CD4-positive, CD25-positive, alpha-beta regulatory T cell (primary cell): Measurements from ENCODE around the gene EVI2B. TPM values are rescaled to one million over a fixed set of nuclear protein-coding genes. Genes with fewer than 3 reads are reported as not detected.
"Not testable (repeated sequence)": the region's sequence is repeated elsewhere in the genome, so short reads cannot be mapped to it uniquely, and the experiment has no call there.

Experiments used
- ATAC-seq, 2 donors: fragments of 150-1000 bp; cut with Tn5 transposase; one replicate each; pipeline ENCODE4 v1.10.0; 2021; ENCODE audit warnings: low read depth in 2 of 2, moderate number of reproducible peaks in 2 of 2, moderate library complexity in 1 of 2
- DNase-seq, 3 donors: peaks; one replicate each; pipeline versions ENCODE4 v3.0.0 to v3.0.0-alpha.2; 2012 to 2022; ENCODE audit warnings: mixed read lengths in 1 of 3
- H3K27ac ChIP-seq: one replicate; pipeline ENCODE4 v1.7.0; 2013; ENCODE audit warnings: mild to moderate bottlenecking, low read length; ENCODE audit not compliant: insufficient read depth, poor library complexity, severe bottlenecking
- H3K27me3 ChIP-seq: one replicate; pipeline ENCODE4 v1.7.0; 2013; ENCODE audit warnings: low read length; ENCODE audit not compliant: control insufficient read depth, insufficient read depth
- H3K36me3 ChIP-seq: one replicate; pipeline ENCODE4 v1.7.0; 2013; ENCODE audit warnings: mild to moderate bottlenecking, low read length, moderate library complexity; ENCODE audit not compliant: control insufficient read depth, insufficient read depth
- H3K4me1 ChIP-seq: 2 replicates; pipeline ENCODE4 v1.7.0; 2013; ENCODE audit warnings: mild to moderate bottlenecking, low read length; ENCODE audit not compliant: insufficient read depth, control insufficient read depth, poor library complexity, severe bottlenecking
- H3K4me3 ChIP-seq: one replicate; pipeline ENCODE4 v1.7.0; 2013; ENCODE audit warnings: low read depth, mild to moderate bottlenecking, low read length, moderate library complexity
- H3K9me3 ChIP-seq, 2 experiments: 1 replicate in 1 of 2; 2 replicates in 1 of 2; pipeline ENCODE4 v1.7.0; 2013; ENCODE audit warnings: low read length in 2 of 2, mild to moderate bottlenecking in 1 of 2, moderate library complexity in 1 of 2; ENCODE audit not compliant: control insufficient read depth in 2 of 2
- H3K27ac Mint-ChIP-seq, 3 donors: one replicate each; pipeline ENCODE4 v1.8.0; 2020 to 2022; ENCODE audit warnings: mild to moderate bottlenecking in 3 of 3, mixed read lengths in 3 of 3, moderate library complexity in 2 of 3
- H3K27me3 Mint-ChIP-seq: one replicate; pipeline ENCODE4 v1.8.0; 2022; ENCODE audit warnings: mild to moderate bottlenecking, mixed read lengths
- H3K36me3 Mint-ChIP-seq: one replicate; pipeline ENCODE4 v1.8.0; 2020; ENCODE audit warnings: mixed read lengths
- H3K4me1 Mint-ChIP-seq, 4 donors: one replicate each; pipeline ENCODE4 v1.8.0; 2020 to 2022; ENCODE audit warnings: mixed read lengths in 4 of 4, mild to moderate bottlenecking in 1 of 4
- H3K4me3 Mint-ChIP-seq, 4 donors: one replicate each; pipeline ENCODE4 v1.8.0; 2020 to 2022; ENCODE audit warnings: mild to moderate bottlenecking in 4 of 4, mixed read lengths in 4 of 4, moderate library complexity in 3 of 4
- H3K9me3 Mint-ChIP-seq, 7 donors: one replicate each; pipeline ENCODE4 v1.8.0; 2020 to 2022; ENCODE audit warnings: mixed read lengths in 7 of 7, mild to moderate bottlenecking in 3 of 7, moderate library complexity in 2 of 7
- polyA plus RNA-seq, 4 donors: library from polyadenylated mRNA; unstranded; fragments of 300-500 nt; fragmentation: Illumina TruSeq; gene quantifications; one replicate each; pipeline ENCODE4 v1.2.3, GENCODE V29; 2021
- total RNA-seq: library from RNA; stranded (reverse); gene quantifications from one replicate; pipeline ENCODE4 v1.2.3, GENCODE V29; 2022

EVI2B gene
- total and polyA plus RNA-seq, 5 donors from 2014 or later, result 83.8 to 132 (median 103) TPM

GRCh38 chr17:31295489-31295871, 18.4 kb downstream of the EVI2B start:
- Mint-ChIP-seq H3K4me1 (peaks cover 4 to 21% (median 11%) of the 10 kb centered on the region in 4 donors), H3K36me3 (no peaks in the 10 kb centered on the region), H3K27me3 (no peaks in the 10 kb centered on the region), H3K9me3 (no peaks in the 10 kb centered on the region), H3K4me3 (no peak overlapping the region), H3K27ac (peak overlapping the region in 1 of 3 donors; percentile 44)
- Histone ChIP-seq H3K4me3 (no peak overlapping the region), H3K27me3 (no peaks in the 10 kb centered on the region), H3K9me3 (no peaks in the 10 kb centered on the region), H3K36me3 (no peaks in the 10 kb centered on the region), H3K4me1 (no peaks in the 10 kb centered on the region), H3K27ac (no peak overlapping the region)
- ATAC-seq (no peak), DNase-seq (no peak)

- DNase-seq, result no peak
- ATAC-seq, result no peak
- no peaks in the 10 kb centered on the region for H3K36me3 ChIP-seq
- Mint-ChIP-seq H3K9me3 (no peaks in the 10 kb centered on the region), H3K27me3 (no peaks in the 10 kb centered on the region), H3K4me1 (peaks cover 10 to 22% (median 13%) of the 10 kb centered on the region in 4 donors), H3K27ac (peak overlapping the region in 1 of 3 donors; percentile 44), H3K4me3 (no peak overlapping the region), H3K36me3 (no peaks in the 10 kb centered on the region)
- H3K4me3 ChIP-seq, result no peak overlapping the region
- no peaks in the 10 kb centered on the region for H3K4me1 ChIP-seq
- no peaks in the 10 kb centered on the region for H3K9me3 ChIP-seq
- no peaks in the 10 kb centered on the region for H3K27me3 ChIP-seq
- no peak overlapping the region for H3K27ac ChIP-seq
Observed at GRCh38 chr17:31294820-31295488, 18.9 kb downstream of the EVI2B start.

- Histone ChIP-seq H3K4me1 (no peaks in the 10 kb centered on the region), H3K27me3 (no peaks in the 10 kb centered on the region), H3K9me3 (no peaks in the 10 kb centered on the region), H3K27ac (no peak overlapping the region), H3K4me3 (no peak overlapping the region), H3K36me3 (no peaks in the 10 kb centered on the region)
- no peak for DNase-seq
- H3K4me1 Mint-ChIP-seq, result peaks cover 8 to 17% (median 10%) of the 10 kb centered on the region in 4 donors
- H3K27me3 Mint-ChIP-seq, result no peaks in the 10 kb centered on the region
- ATAC-seq, result no peak
- no peak overlapping the region for H3K4me3 Mint-ChIP-seq
- H3K27ac Mint-ChIP-seq, result no peak overlapping the region
- no peaks in the 10 kb centered on the region for H3K9me3 Mint-ChIP-seq
- no peaks in the 10 kb centered on the region for H3K36me3 Mint-ChIP-seq
Observed at GRCh38 chr17:31294231-31294630, 19.6 kb downstream of the EVI2B start.

- no peaks in the 10 kb centered on the region for H3K9me3 Mint-ChIP-seq
- no peaks in the 10 kb centered on the region for H3K27me3 Mint-ChIP-seq
- Histone ChIP-seq H3K4me1 (no peaks in the 10 kb centered on the region), H3K36me3 (no peaks in the 10 kb centered on the region), H3K27me3 (no peaks in the 10 kb centered on the region), H3K27ac (no peak overlapping the region), H3K9me3 (no peaks in the 10 kb centered on the region), H3K4me3 (no peak overlapping the region)
- no peak overlapping the region for H3K4me3 Mint-ChIP-seq
- no peak overlapping the region for H3K27ac Mint-ChIP-seq
- DNase-seq, result no peak
- H3K36me3 Mint-ChIP-seq, result no peaks in the 10 kb centered on the region
- ATAC-seq, result no peak
- H3K4me1 Mint-ChIP-seq, result peaks cover 14 to 21% (median 16%) of the 10 kb centered on the region in 4 donors
Observed at GRCh38 chr17:31293581-31293980, 20.3 kb downstream of the EVI2B start.

GRCh38 chr17:31291820-31292219, 22.0 kb downstream of the EVI2B start:
- Mint-ChIP-seq H3K4me3 (no peak overlapping the region), H3K27me3 (no peaks in the 10 kb centered on the region), H3K27ac (no peak overlapping the region), H3K4me1 (peaks cover 14 to 31% (median 25%) of the 10 kb centered on the region in 4 donors), H3K36me3 (no peaks in the 10 kb centered on the region), H3K9me3 (no peaks in the 10 kb centered on the region)
- ATAC-seq, result no peak
- Histone ChIP-seq H3K36me3 (no peaks in the 10 kb centered on the region), H3K27me3 (no peaks in the 10 kb centered on the region), H3K4me1 (no peaks in the 10 kb centered on the region), H3K27ac (no peak overlapping the region), H3K9me3 (no peaks in the 10 kb centered on the region), H3K4me3 (no peak overlapping the region)
- DNase-seq, result no peak

- Mint-ChIP-seq H3K27me3 (no peaks in the 10 kb centered on the region), H3K4me1 (peaks cover 14 to 30% (median 24%) of the 10 kb centered on the region in 4 donors), H3K36me3 (no peaks in the 10 kb centered on the region), H3K27ac (no peak overlapping the region), H3K9me3 (no peaks in the 10 kb centered on the region), H3K4me3 (no peak overlapping the region)
- no peaks in the 10 kb centered on the region for H3K4me1 ChIP-seq
- DNase-seq (no peak), ATAC-seq (no peak)
- H3K27me3 ChIP-seq, result no peaks in the 10 kb centered on the region
- no peaks in the 10 kb centered on the region for H3K36me3 ChIP-seq
- no peak overlapping the region for H3K27ac ChIP-seq
- no peaks in the 10 kb centered on the region for H3K9me3 ChIP-seq
- peak overlapping the region; percentile 32 for H3K4me3 ChIP-seq
Observed at GRCh38 chr17:31289790-31290189, 24.1 kb downstream of the EVI2B start.

- H3K36me3 Mint-ChIP-seq, H3K9me3 Mint-ChIP-seq, H3K27ac ChIP-seq, H3K27me3 Mint-ChIP-seq, H3K4me3 ChIP-seq, DNase-seq, H3K4me1 ChIP-seq, H3K36me3 ChIP-seq, H3K9me3 ChIP-seq, ATAC-seq, H3K4me3 Mint-ChIP-seq, H3K27me3 ChIP-seq: not testable (repeated sequence)
- Mint-ChIP-seq H3K4me1 (peaks cover 14 to 30% (median 24%) of the 10 kb centered on the region in 4 donors), H3K27ac (peak overlapping the region in 1 of 3 donors; percentile 18)
Observed at GRCh38 chr17:31287932-31288331, 25.9 kb downstream of the EVI2B start.

- no peak for ATAC-seq
- no peaks in the 10 kb centered on the region for H3K36me3 ChIP-seq
- H3K27me3 ChIP-seq, result no peaks in the 10 kb centered on the region
- peaks cover under 1% of the 10 kb centered on the region for H3K36me3 Mint-ChIP-seq
- no peaks in the 10 kb centered on the region for H3K9me3 Mint-ChIP-seq
- DNase-seq, result no peak
- no peak overlapping the region for H3K27ac Mint-ChIP-seq
- H3K9me3 ChIP-seq, result no peaks in the 10 kb centered on the region
- H3K27me3 Mint-ChIP-seq, result no peaks in the 10 kb centered on the region
- peaks cover 14 to 30% (median 22%) of the 10 kb centered on the region in 4 donors for H3K4me1 Mint-ChIP-seq
- no peak overlapping the region for H3K4me3 ChIP-seq
- H3K4me3 Mint-ChIP-seq, result no peak overlapping the region
- H3K27ac ChIP-seq, result no peak overlapping the region
- no peaks in the 10 kb centered on the region for H3K4me1 ChIP-seq
Observed at GRCh38 chr17:31286587-31286986, 27.3 kb downstream of the EVI2B start.
